Astrocyte (in vitro differentiated cells and primary cell): ENCODE results near the gene PACRG. TPM values are rescaled to one million over a fixed set of nuclear protein-coding genes. Genes with fewer than 3 reads are reported as not detected.

Source experiments
- DNase-seq: peaks from one replicate; pipeline ENCODE4 v3.0.0-alpha.2; 2010; ENCODE audit warnings: low read depth
- FAIRE-seq: peaks from 2 replicates; lab custom pipeline; 2011; peaks lifted over from hg19 to GRCh38; lab: Jason Lieb, UNC
- H2AFZ ChIP-seq: 2 replicates; pipeline ENCODE4 v1.6.0; 2012; ENCODE audit warnings: low read depth, low read length, inconsistent platforms
- H3K27ac ChIP-seq: 2 replicates; pipeline ENCODE4 v1.5.1; 2011; ENCODE audit warnings: low read depth, low read length, inconsistent platforms
- H3K27me3 ChIP-seq: 2 replicates; pipeline ENCODE4 v1.6.0; 2011; ENCODE audit warnings: low read length, inconsistent platforms; ENCODE audit not compliant: insufficient read depth
- H3K36me3 ChIP-seq: 2 replicates; pipeline ENCODE4 v1.5.1; 2011; ENCODE audit warnings: low read length, inconsistent platforms; ENCODE audit not compliant: insufficient read depth
- H3K4me1 ChIP-seq: 2 replicates; pipeline ENCODE4 v1.5.1; 2011; ENCODE audit warnings: low read length, inconsistent platforms; ENCODE audit not compliant: insufficient read depth
- H3K4me2 ChIP-seq: 2 replicates; pipeline ENCODE4 v1.6.0; 2012; ENCODE audit warnings: low read length, inconsistent platforms
- H3K4me3 ChIP-seq: 2 replicates; pipeline ENCODE4 v1.5.1; 2011; ENCODE audit warnings: low read depth, mild to moderate bottlenecking, low read length, inconsistent platforms; ENCODE audit not compliant: insufficient read depth
- H3K79me2 ChIP-seq: 2 replicates; pipeline ENCODE4 v1.6.0; 2012; ENCODE audit warnings: mild to moderate bottlenecking, low read length, inconsistent platforms; ENCODE audit not compliant: insufficient read depth
- H3K9ac ChIP-seq: 2 replicates; pipeline ENCODE4 v1.6.0; 2012; ENCODE audit warnings: mild to moderate bottlenecking, low read length, inconsistent platforms
- H3K9me3 ChIP-seq: 2 replicates; pipeline ENCODE4 v1.5.1; 2012; ENCODE audit warnings: low read depth, mild to moderate bottlenecking, low read length, inconsistent platforms; ENCODE audit not compliant: insufficient read depth
- H4K20me1 ChIP-seq: 2 replicates; pipeline ENCODE4 v1.6.0; 2012; ENCODE audit warnings: low read length, inconsistent platforms; ENCODE audit not compliant: insufficient read depth
- H3K27ac Mint-ChIP-seq: one replicate; pipeline ENCODE4 v1.8.0; 2021; ENCODE audit warnings: mild to moderate bottlenecking, mixed read lengths; ENCODE audit not compliant: unreplicated experiment
- H3K27me3 Mint-ChIP-seq: one replicate; pipeline ENCODE4 v1.8.0; 2021; ENCODE audit warnings: low read depth, mixed read lengths; ENCODE audit not compliant: unreplicated experiment
- H3K36me3 Mint-ChIP-seq: one replicate; pipeline ENCODE4 v1.8.0; 2021; ENCODE audit warnings: low read depth, mixed read lengths; ENCODE audit not compliant: unreplicated experiment
- H3K4me1 Mint-ChIP-seq: one replicate; pipeline ENCODE4 v1.8.0; 2021; ENCODE audit warnings: low read depth, mixed read lengths; ENCODE audit not compliant: unreplicated experiment
- H3K4me3 Mint-ChIP-seq: one replicate; pipeline ENCODE4 v1.8.0; 2021; ENCODE audit warnings: mild to moderate bottlenecking, moderate library complexity, mixed read lengths; ENCODE audit not compliant: unreplicated experiment
- H3K9me3 Mint-ChIP-seq: one replicate; pipeline ENCODE4 v1.8.0; 2021; ENCODE audit warnings: mild to moderate bottlenecking, mixed read lengths; ENCODE audit not compliant: unreplicated experiment
- CTCF ChIP-seq: IDR thresholded peaks from 2 replicates; pipeline ENCODE4 v1.5.1; 2011; ENCODE audit warnings: low read depth, mild to moderate bottlenecking, inconsistent platforms, low read length, moderate library complexity; ENCODE audit not compliant: insufficient read depth
- EZH2 ChIP-seq: IDR thresholded peaks from 2 replicates; pipeline ENCODE4 v1.6.1; 2012; ENCODE audit warnings: mild to moderate bottlenecking, low read length, inconsistent platforms; ENCODE audit not compliant: insufficient read depth
- total RNA-seq: library from RNA; stranded (reverse); gene quantifications from 2 replicates; pipeline ENCODE4 v1.2.1, GENCODE V29; 2021

PACRG gene
- total RNA-seq, 1 donor from 2014 or later: not detected

- Mint-ChIP-seq H3K36me3 (no peaks in the 10 kb centered on the region), H3K4me3 (no peak overlapping the region), H3K27ac (no peak overlapping the region), H3K9me3 (no peaks in the 10 kb centered on the region), H3K27me3 (no peaks in the 10 kb centered on the region), H3K4me1 (no peaks in the 10 kb centered on the region)
- Histone ChIP-seq H3K9me3 (no peaks in the 10 kb centered on the region), H3K27me3 (no peaks in the 10 kb centered on the region), H3K27ac (no peak overlapping the region), H3K36me3 (no peaks in the 10 kb centered on the region), H3K79me2 (no peaks in the 10 kb centered on the region), H3K4me3 (no peak overlapping the region), H3K4me1 (no peaks in the 10 kb centered on the region), H2AFZ (no peak overlapping the region), H3K9ac (no peak overlapping the region), H4K20me1 (no peaks in the 10 kb centered on the region), H3K4me2 (no peak overlapping the region)
- TF ChIP-seq CTCF (no peak), EZH2 (no peak)
- DNase-seq (no peak), FAIRE-seq (peak; percentile 55)
Observed at GRCh38 chr6:163014736-163015135, 287.0 kb downstream of the PACRG start.

GRCh38 chr6:163017801-163018200 is 290.0 kb downstream of the PACRG start:
- Mint-ChIP-seq H3K9me3 (peaks cover 2% of the 10 kb centered on the region), H3K4me1 (no peaks in the 10 kb centered on the region), H3K27ac (no peak overlapping the region), H3K27me3 (peaks cover 8% of the 10 kb centered on the region), H3K36me3 (no peaks in the 10 kb centered on the region), H3K4me3 (no peak overlapping the region)
- Histone ChIP-seq H3K9ac (no peak overlapping the region), H3K27ac (no peak overlapping the region), H3K4me3 (no peak overlapping the region), H3K36me3 (no peaks in the 10 kb centered on the region), H3K27me3 (no peaks in the 10 kb centered on the region), H2AFZ (no peak overlapping the region), H4K20me1 (no peaks in the 10 kb centered on the region), H3K4me1 (no peaks in the 10 kb centered on the region), H3K9me3 (no peaks in the 10 kb centered on the region), H3K4me2 (no peak overlapping the region), H3K79me2 (no peaks in the 10 kb centered on the region)
- no peak for TF ChIP-seq EZH2
- TF ChIP-seq CTCF: no peak
- no peak for FAIRE-seq
- DNase-seq: no peak

GRCh38 chr6:163019926-163020325 is 292.2 kb downstream of the PACRG start:
- TF ChIP-seq EZH2: no peak
- TF ChIP-seq CTCF: no peak
- Histone ChIP-seq H2AFZ (no peak overlapping the region), H3K79me2 (no peaks in the 10 kb centered on the region), H3K27ac (no peak overlapping the region), H3K36me3 (no peaks in the 10 kb centered on the region), H3K9me3 (no peaks in the 10 kb centered on the region), H3K27me3 (no peaks in the 10 kb centered on the region), H3K4me1 (no peaks in the 10 kb centered on the region), H3K4me2 (no peak overlapping the region), H3K9ac (no peak overlapping the region), H3K4me3 (no peak overlapping the region), H4K20me1 (no peaks in the 10 kb centered on the region)
- no peaks in the 10 kb centered on the region for H3K4me1 Mint-ChIP-seq
- no peak overlapping the region for H3K4me3 Mint-ChIP-seq
- peaks cover 7% of the 10 kb centered on the region for H3K9me3 Mint-ChIP-seq
- no peak overlapping the region for H3K27ac Mint-ChIP-seq
- FAIRE-seq: no peak
- DNase-seq: no peak
- H3K36me3 Mint-ChIP-seq: no peaks in the 10 kb centered on the region
- peaks cover 8% of the 10 kb centered on the region for H3K27me3 Mint-ChIP-seq
